Esophagus squamous epithelium (tissue), 5 donors: ENCODE data around the gene SPA17. TPM values are rescaled to one million over a fixed set of nuclear protein-coding genes. Genes with fewer than 3 reads are reported as not detected.

Experiments used
- DNase-seq: peaks from one replicate; lab custom pipeline; 2025; lab: John Stamatoyannopoulos, UW
- H3K27ac ChIP-seq, 4 donors: fragments of 200-600 bp; sonication (generic); one replicate each; pipeline ENCODE4 v1.5.1; 2016 to 2019; ENCODE audit warnings: mild to moderate bottlenecking in 1 of 4
- H3K27me3 ChIP-seq, 4 donors: fragments of 200-600 bp; sonication (generic); 1 replicate in 3 of 4; 2 replicates in 1 of 4; pipeline versions ENCODE4 v1.5.1 to v1.6.0; 2017 to 2021; ENCODE audit warnings: antibody characterized with exemption in 1 of 4
- H3K36me3 ChIP-seq, 3 donors: fragments of 200-600 bp; sonication (generic); one replicate each; pipeline ENCODE4 v1.5.1; 2016 to 2019
- H3K4me1 ChIP-seq, 3 donors: fragments of 200-600 bp; sonication (generic); one replicate each; pipeline ENCODE4 v1.5.1; 2017 to 2019
- H3K4me3 ChIP-seq, 4 donors: fragments of 200-600 bp; sonication (generic); 1 replicate in 3 of 4; 2 replicates in 1 of 4; pipeline ENCODE4 v1.5.1; 2016 to 2019; ENCODE audit warnings: mild to moderate bottlenecking in 2 of 4, moderate library complexity in 1 of 4
- H3K9me3 ChIP-seq, 3 donors: fragments of 200-600 bp; sonication (generic); one replicate each; pipeline ENCODE4 v1.5.1; 2016 to 2019
- POLR2A ChIP-seq, 4 donors: fragments of 450-650 bp; IDR thresholded peaks; one replicate each; pipeline ENCODE4 v1.6.1; 2017; ENCODE audit warnings: antibody characterized with exemption in 4 of 4, mild to moderate bottlenecking in 4 of 4, moderate library complexity in 3 of 4
- WGBS, 2 donors: methylation state at CpG; one replicate each; pipeline ENCODE4 v1.1.5; 2018; 5-methylcytosine and 5-hydroxymethylcytosine counted together
- intact Hi-C: fragments of 100-400 bp; cut with DNase I; formaldehyde crosslinking; loops from one replicate; pipeline ENCODE4 v1.15.0; 2022
- total RNA-seq, 4 donors: library from RNA; depleted of rRNA; stranded (reverse); fragments of >200 nt; gene quantifications; one replicate each; pipeline ENCODE4 v1.1.0, GENCODE V29; 2016
- TF ChIP-seq, protein P1 (sequence below), 6 experiments: fragments of 450-650 bp in 4 of 6; fragments of 200-600 bp in 2 of 6; sonication (generic) in 2 of 6; IDR thresholded peaks; one replicate each; pipeline ENCODE4 v1.5.1; 2016 to 2019; ENCODE audit warnings: antibody characterized with exemption in 6 of 6, mild to moderate bottlenecking in 4 of 6, moderate library complexity in 4 of 6
- donor health status: DM: yes; HTN: yes; CAD: no.

The SPA17 gene
- total RNA-seq: 1 to 10 TPM; 2.3 to 8.5 (median 6.0) TPM

GRCh38 chr11:124673333-124674167 lies at the start of gene SPA17, which contains the start of gene SIAE:
SPA17 (plus strand) TSS chr11:124673904; CDS start chr11:124675265, 1,361 bp downstream.
SIAE (minus strand) TSS chr11:124673739; CDS start chr11:124673708, 31 bp downstream.
- DNase-seq: peak; percentile 90
- Histone ChIP-seq H3K27ac (peak within 1 kb of the TSS; percentile 85 to 91 (median 90)), H3K4me3 (peak within 1 kb of the TSS; percentile 62 to 86 (median 77)), H3K9me3 (no peaks in the 10 kb centered on the region), H3K4me1 (peaks cover 7 to 41% (median 17%) of the 10 kb centered on the region in 3 donors), H3K27me3 (no peaks in the 10 kb centered on the region), H3K36me3 (no peaks in the 10 kb centered on the region)
- intact Hi-C loops: loop anchor here (5.0 kb wide), 1 partner anchor 69 kb away; no protein-coding TSS in a partner anchor
- TF ChIP-seq, protein P1, sequence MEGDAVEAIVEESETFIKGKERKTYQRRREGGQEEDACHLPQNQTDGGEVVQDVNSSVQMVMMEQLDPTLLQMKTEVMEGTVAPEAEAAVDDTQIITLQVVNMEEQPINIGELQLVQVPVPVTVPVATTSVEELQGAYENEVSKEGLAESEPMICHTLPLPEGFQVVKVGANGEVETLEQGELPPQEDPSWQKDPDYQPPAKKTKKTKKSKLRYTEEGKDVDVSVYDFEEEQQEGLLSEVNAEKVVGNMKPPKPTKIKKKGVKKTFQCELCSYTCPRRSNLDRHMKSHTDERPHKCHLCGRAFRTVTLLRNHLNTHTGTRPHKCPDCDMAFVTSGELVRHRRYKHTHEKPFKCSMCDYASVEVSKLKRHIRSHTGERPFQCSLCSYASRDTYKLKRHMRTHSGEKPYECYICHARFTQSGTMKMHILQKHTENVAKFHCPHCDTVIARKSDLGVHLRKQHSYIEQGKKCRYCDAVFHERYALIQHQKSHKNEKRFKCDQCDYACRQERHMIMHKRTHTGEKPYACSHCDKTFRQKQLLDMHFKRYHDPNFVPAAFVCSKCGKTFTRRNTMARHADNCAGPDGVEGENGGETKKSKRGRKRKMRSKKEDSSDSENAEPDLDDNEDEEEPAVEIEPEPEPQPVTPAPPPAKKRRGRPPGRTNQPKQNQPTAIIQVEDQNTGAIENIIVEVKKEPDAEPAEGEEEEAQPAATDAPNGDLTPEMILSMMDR (IDR thresholded peaks at IDR 0.05): peak in 1 of 6 experiments; percentile 10
- TF ChIP-seq POLR2A (IDR thresholded peaks at IDR 0.05): peak in 2 of 4 donors; percentile 28 to 54
- WGBS, 2 donors: 0 to 1% methylated on average over 15 to 38 of the region's 58 CpGs

DNA sequence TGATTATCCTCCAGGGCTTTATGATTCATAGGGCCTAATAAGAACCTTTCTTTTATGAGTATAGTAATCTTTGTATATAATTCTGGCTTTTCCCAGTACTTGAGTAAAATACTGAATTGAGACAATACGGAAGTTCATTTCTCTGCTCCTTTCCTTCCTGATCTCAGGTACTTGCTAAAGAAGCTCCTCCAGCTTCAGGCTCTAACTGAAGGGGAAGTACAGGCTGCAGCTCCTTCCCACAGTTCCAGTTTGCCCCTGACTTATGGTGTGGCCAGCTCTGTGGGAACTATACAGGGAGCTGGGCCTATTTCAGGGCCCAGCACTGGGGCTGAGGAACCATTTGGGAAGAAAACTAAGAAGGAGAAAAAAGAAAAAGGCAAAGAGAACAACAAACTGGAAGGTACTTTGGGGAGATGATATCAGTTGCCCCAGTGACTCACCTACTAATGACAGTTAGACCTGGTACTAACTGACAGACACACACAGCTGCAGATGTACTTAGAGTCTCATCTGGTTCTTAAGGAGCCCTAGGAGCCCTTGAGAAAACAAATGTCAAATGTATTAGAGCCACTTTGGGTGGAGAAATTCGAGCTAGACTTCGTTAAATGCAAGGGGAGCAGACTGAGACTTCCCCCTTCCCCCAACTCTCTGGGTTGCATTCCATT lies 48.1 kb upstream of the SPA17 start:
- intact Hi-C loops: no loop called here
- TF ChIP-seq POLR2A (IDR thresholded peaks at IDR 0.05): no peak
- TF ChIP-seq, protein P1 (IDR thresholded peaks at IDR 0.05): no peak
- WGBS, 2 donors: 84 to 95% methylated on average over 3 of the region's 3 CpGs

GRCh38 chr11:124627546-124627945 lies 46.2 kb upstream of the SPA17 start:
- Histone ChIP-seq H3K36me3 (peaks cover 16 to 75% (median 36%) of the 10 kb centered on the region in 3 donors), H3K27me3 (no peaks in the 10 kb centered on the region)
- 72 to 81% methylated on average over 5 of the region's 5 CpGs for WGBS, 2 donors

More for the DNA sequence above, 48.1 kb upstream of the SPA17 start:
- peaks cover 6 to 55% (median 22%) of the 10 kb centered on the region in 3 donors for H3K36me3 ChIP-seq
- no peak overlapping the region for H3K27ac ChIP-seq
- peaks cover 5 to 32% (median 18%) of the 10 kb centered on the region in 3 donors for H3K4me1 ChIP-seq
- no peaks in the 10 kb centered on the region for H3K9me3 ChIP-seq
- H3K27me3 ChIP-seq: no peaks in the 10 kb centered on the region
- no peak overlapping the region for H3K4me3 ChIP-seq
- no peak for DNase-seq

GRCh38 chr11:124629961-124630360 lies 43.7 kb upstream of the SPA17 start:
- H3K4me1 ChIP-seq: peaks cover 0 to 9% (median 0%) of the 10 kb centered on the region in 3 donors
- no peaks in the 10 kb centered on the region for H3K27me3 ChIP-seq
- DNase-seq: no peak
- H3K36me3 ChIP-seq: peaks cover 23 to 96% (median 36%) of the 10 kb centered on the region in 3 donors
- 77 to 79% methylated on average over 4 of the region's 4 CpGs for WGBS, 2 donors
- no peak overlapping the region for H3K27ac ChIP-seq
- no peak overlapping the region for H3K4me3 ChIP-seq
- TF ChIP-seq, protein P1 (IDR thresholded peaks at IDR 0.05): no peak
- no peak for TF ChIP-seq POLR2A (IDR thresholded peaks at IDR 0.05)
- H3K9me3 ChIP-seq: no peaks in the 10 kb centered on the region
- intact Hi-C loops: no loop called here

More at GRCh38 chr11:124627546-124627945, 46.2 kb upstream of the SPA17 start:
- Histone ChIP-seq H3K4me3 (no peak overlapping the region), H3K27ac (no peak overlapping the region), H3K4me1 (peaks cover 5 to 26% (median 13%) of the 10 kb centered on the region in 3 donors), H3K9me3 (no peaks in the 10 kb centered on the region)
- intact Hi-C loops: no loop called here
- TF ChIP-seq, protein P1 (IDR thresholded peaks at IDR 0.05): no peak
- TF ChIP-seq POLR2A (IDR thresholded peaks at IDR 0.05): no peak
- DNase-seq: no peak
